ENCODE measurements around the gene DNASE1L2.

The DNASE1L2 gene

GRCh38 chr16:2284797-2285576 lies 48.7 kb downstream of the DNASE1L2 start:
- DNase-seq (ENCODE audit: low read depth, low spot score) = no peak

- DNase-seq (ENCODE audit: low read depth, low spot score) = no peak
Measured at GRCh38 chr16:2285731-2286191, 49.5 kb downstream of the DNASE1L2 start.

- no peak for DNase-seq (ENCODE audit: low read depth, low spot score)
Measured at GRCh38 chr16:2286550-2286949, 50.3 kb downstream of the DNASE1L2 start.

GRCh38 chr16:2287916-2288547 lies 51.8 kb downstream of the DNASE1L2 start:
- DNase-seq (ENCODE audit: low read depth, low spot score) = no peak

Data from activated CD4-positive, CD25-positive, alpha-beta regulatory T cell treated with anti-CD3 and anti-CD28 coated beads, Interleukin-2, amount 50 U/mL, for 16 hours (primary cell).